ENCODE data around the gene GLCCI1.

GRCh38 chr7:7966141-7966734, 2.4 kb upstream of the GLCCI1 start:
- TF ChIP-seq CTCF (IDR thresholded peaks at IDR 0.05) (no peak), POLR2A (IDR thresholded peaks at IDR 0.05) (no peak)

Data from esophagus squamous epithelium (tissue), 4 donors.